Ascending aorta (tissue), 2 donors: ENCODE data around the gene NPR3. TPM values are rescaled to one million over a fixed set of nuclear protein-coding genes. Genes with fewer than 3 reads are reported as not detected.

Source experiments
- DNase-seq, 2 donors: peaks; one replicate each; pipeline ENCODE4 v3.0.0-alpha.2; 2019; ENCODE audit warnings: low spot score in 2 of 2
- H3K27ac ChIP-seq, 2 donors: fragments of 200-600 bp; sonication (generic); one replicate each; pipeline ENCODE4 v1.5.1; 2016 to 2017; ENCODE audit warnings: mild to moderate bottlenecking in 1 of 2
- H3K27me3 ChIP-seq: fragments of 200-600 bp; sonication (generic); one replicate; pipeline ENCODE4 v1.5.1; 2017
- H3K36me3 ChIP-seq, 2 donors: fragments of 200-600 bp; sonication (generic); one replicate each; pipeline ENCODE4 v1.5.1; 2016
- H3K4me1 ChIP-seq, 2 donors: fragments of 200-600 bp; sonication (generic); one replicate each; pipeline ENCODE4 v1.5.1; 2016 to 2017; ENCODE audit warnings: mild to moderate bottlenecking in 1 of 2
- H3K4me3 ChIP-seq, 2 donors: fragments of 200-600 bp; sonication (generic); one replicate each; pipeline ENCODE4 v1.5.1; 2016 to 2017; ENCODE audit warnings: mild to moderate bottlenecking in 1 of 2
- H3K9me3 ChIP-seq, 2 donors: fragments of 200-600 bp; sonication (generic); one replicate each; pipeline ENCODE4 v1.5.1; 2016
- intact Hi-C: fragments of 100-400 bp; cut with DNase I; formaldehyde crosslinking; loops from one replicate; pipeline ENCODE4 v1.15.1; 2023
- total RNA-seq: library from RNA; depleted of rRNA; stranded (reverse); fragments of >200 nt; gene quantifications from one replicate; pipeline ENCODE4 v1.1.0, GENCODE V29; 2016
- TF ChIP-seq, protein P1 (sequence below), 3 experiments: fragments of 200-600 bp in 2 of 3; fragments of 450-650 bp in 1 of 3; sonication (generic) in 2 of 3; IDR thresholded peaks; one replicate each; pipeline ENCODE4 v1.5.1; 2016 to 2019; ENCODE audit warnings: antibody characterized with exemption in 3 of 3, mild to moderate bottlenecking in 1 of 3, moderate library complexity in 1 of 3

Gene NPR3
- total RNA-seq, 1 donor from 2014 or later, result 3.5 TPM

DNA sequence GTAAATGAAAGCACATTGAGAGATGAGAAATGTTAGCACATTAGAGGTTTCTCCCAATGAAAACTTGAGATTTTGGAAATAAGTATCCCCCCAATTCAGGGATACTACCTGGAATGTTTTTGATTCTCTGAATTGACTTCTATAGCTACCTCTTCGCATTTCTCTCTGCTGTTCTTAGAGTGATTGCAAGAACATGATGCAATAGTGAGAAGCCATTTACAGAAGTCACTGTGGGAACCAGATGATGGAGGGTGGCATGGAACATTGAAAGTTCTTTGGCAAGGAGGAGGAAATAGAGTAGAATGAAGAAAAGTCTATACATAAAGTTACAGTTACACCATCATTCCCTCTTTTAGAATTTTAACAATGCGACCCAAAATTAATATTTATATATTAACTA is 9.2 kb downstream of the NPR3 start:
- Histone ChIP-seq H3K27ac (no peak overlapping the region), H3K9me3 (peaks cover 0 to 21% of the 10 kb centered on the region in 2 donors), H3K4me3 (no peak overlapping the region), H3K27me3 (no peaks in the 10 kb centered on the region), H3K4me1 (no peaks in the 10 kb centered on the region), H3K36me3 (peaks cover 0 to 2% of the 10 kb centered on the region in 2 donors)
- TF ChIP-seq, protein P1, sequence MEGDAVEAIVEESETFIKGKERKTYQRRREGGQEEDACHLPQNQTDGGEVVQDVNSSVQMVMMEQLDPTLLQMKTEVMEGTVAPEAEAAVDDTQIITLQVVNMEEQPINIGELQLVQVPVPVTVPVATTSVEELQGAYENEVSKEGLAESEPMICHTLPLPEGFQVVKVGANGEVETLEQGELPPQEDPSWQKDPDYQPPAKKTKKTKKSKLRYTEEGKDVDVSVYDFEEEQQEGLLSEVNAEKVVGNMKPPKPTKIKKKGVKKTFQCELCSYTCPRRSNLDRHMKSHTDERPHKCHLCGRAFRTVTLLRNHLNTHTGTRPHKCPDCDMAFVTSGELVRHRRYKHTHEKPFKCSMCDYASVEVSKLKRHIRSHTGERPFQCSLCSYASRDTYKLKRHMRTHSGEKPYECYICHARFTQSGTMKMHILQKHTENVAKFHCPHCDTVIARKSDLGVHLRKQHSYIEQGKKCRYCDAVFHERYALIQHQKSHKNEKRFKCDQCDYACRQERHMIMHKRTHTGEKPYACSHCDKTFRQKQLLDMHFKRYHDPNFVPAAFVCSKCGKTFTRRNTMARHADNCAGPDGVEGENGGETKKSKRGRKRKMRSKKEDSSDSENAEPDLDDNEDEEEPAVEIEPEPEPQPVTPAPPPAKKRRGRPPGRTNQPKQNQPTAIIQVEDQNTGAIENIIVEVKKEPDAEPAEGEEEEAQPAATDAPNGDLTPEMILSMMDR (IDR thresholded peaks at IDR 0.05), result no peak
- DNase-seq, result no peak
- intact Hi-C loops, result no loop called here

DNA sequence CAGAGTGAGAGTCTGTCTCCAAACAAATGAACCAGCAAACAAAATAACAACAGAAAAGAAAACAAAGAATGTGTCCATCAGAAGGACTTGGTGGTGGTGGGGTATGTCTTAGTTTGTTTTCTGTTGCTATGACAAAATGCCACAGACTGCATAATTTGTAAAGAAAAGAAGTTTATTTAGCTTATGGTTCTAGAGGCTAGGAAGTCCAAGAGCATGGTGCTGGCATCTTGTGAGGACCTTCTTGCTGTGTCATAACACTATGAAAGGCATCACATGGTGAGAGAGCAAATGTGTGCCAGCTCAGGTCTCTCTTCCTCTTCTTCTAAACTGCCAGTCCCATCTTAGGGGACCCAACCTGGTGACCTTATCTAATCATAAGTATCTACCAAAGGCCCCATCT is 10.5 kb downstream of the NPR3 start:
- Histone ChIP-seq H3K27me3 (no peaks in the 10 kb centered on the region), H3K9me3 (peaks cover 0 to 21% of the 10 kb centered on the region in 2 donors), H3K4me1 (no peaks in the 10 kb centered on the region), H3K27ac (no peak overlapping the region), H3K4me3 (no peak overlapping the region), H3K36me3 (peaks cover 3 to 9% of the 10 kb centered on the region in 2 donors)
- no peak for DNase-seq
- TF ChIP-seq, protein P1 (IDR thresholded peaks at IDR 0.05), result no peak
- intact Hi-C loops, result no loop called here

DNA sequence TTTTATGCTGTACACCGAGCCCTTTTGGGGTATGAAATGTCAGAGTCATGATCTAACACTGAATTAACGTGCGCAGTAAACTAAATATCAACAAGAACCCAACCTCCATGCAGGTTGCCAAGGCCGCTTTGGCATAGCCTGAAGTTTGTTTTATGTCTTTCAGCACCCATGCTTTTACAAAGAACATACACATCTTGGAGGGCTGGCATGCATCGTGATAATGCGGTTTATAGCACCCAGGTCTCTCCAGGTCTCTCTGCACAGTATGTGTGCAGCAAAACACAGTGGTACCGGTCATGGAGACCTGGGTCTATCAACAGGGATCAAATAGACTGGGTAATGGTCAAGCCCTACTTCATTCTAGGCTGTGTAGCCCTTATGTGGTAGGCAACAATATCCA is 11.8 kb downstream of the NPR3 start:
- Histone ChIP-seq H3K4me1 (no peaks in the 10 kb centered on the region), H3K9me3 (peaks cover 0 to 21% of the 10 kb centered on the region in 2 donors), H3K4me3 (no peak overlapping the region), H3K36me3 (peaks cover 7 to 22% of the 10 kb centered on the region in 2 donors), H3K27ac (no peak overlapping the region), H3K27me3 (no peaks in the 10 kb centered on the region)
- TF ChIP-seq, protein P1 (IDR thresholded peaks at IDR 0.05), result no peak
- no peak for DNase-seq
- intact Hi-C loops, result no loop called here

DNA sequence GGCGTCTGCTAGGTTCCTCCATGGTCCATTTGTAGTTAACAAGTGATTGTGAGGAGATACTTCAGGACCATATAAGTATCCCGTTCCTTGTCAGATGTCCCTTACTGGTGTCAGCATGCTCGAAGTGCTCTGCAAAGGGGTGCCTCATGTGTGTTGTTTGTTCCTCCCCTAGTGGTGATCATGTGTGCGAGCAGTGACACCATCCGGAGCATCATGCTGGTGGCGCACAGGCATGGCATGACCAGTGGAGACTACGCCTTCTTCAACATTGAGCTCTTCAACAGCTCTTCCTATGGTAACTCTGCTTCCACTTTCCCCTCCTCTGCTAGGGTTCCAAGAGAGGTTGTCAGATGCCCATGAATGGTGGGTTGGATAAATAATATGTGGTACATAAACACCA is 13.4 kb downstream of the NPR3 start:
- peaks cover 0 to 11% of the 10 kb centered on the region in 2 donors for H3K9me3 ChIP-seq
- peaks cover 7 to 25% of the 10 kb centered on the region in 2 donors for H3K36me3 ChIP-seq
- H3K27ac ChIP-seq, result no peak overlapping the region
- intact Hi-C loops, result no loop called here
- TF ChIP-seq, protein P1 (IDR thresholded peaks at IDR 0.05), result no peak
- H3K4me3 ChIP-seq, result no peak overlapping the region
- no peaks in the 10 kb centered on the region for H3K4me1 ChIP-seq
- DNase-seq, result no peak
- no peaks in the 10 kb centered on the region for H3K27me3 ChIP-seq

DNA sequence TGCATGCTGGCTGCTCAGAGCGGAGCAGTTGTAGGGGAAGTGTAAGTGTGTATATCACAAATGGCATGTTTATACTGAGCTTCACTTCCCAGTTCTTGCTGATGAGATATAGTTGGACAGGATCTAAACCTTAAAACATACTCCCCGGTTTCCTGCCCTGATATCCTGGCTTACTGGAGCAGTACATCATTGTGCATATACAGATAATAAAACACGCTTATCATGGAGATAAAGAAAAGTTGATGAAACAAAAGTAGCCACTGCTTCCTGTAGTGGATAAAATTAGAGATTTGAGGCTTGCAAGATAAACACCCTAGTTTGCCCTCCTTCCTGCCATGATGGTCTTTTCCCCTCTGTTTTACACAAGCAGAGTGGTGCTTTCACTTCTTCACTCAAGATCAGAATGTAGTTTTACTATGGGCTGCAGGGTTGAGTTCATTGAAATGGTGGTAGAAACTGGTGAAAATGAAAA is 15.0 kb downstream of the NPR3 start:
- no peaks in the 10 kb centered on the region for H3K4me1 ChIP-seq
- no peak overlapping the region for H3K27ac ChIP-seq
- TF ChIP-seq, protein P1 (IDR thresholded peaks at IDR 0.05), result no peak
- intact Hi-C loops, result no loop called here
- H3K9me3 ChIP-seq, result peaks cover 0 to 6% of the 10 kb centered on the region in 2 donors
- no peak overlapping the region for H3K4me3 ChIP-seq
- H3K36me3 ChIP-seq, result peaks cover 7 to 25% of the 10 kb centered on the region in 2 donors
- DNase-seq, result no peak
- no peaks in the 10 kb centered on the region for H3K27me3 ChIP-seq

DNA sequence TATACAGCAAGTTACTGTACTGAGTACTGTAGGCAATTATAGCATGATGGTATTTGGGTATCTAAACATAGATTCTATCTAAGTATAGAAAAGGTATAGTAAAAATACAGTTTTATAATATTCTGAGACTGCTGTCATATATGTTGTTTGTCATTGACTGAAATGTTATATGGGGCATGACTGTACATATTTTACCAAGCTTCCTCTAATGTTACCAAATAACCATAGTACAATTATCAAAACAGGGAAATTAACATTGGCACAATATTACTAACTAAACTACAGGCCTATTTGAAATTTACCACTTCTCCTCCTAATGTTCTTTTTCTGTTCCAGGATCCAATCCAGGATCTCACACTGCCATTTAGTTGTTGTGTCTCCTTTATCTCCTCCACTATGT is 18.5 kb downstream of the NPR3 start:
- Histone ChIP-seq H3K4me3 (no peak overlapping the region), H3K27me3 (no peaks in the 10 kb centered on the region), H3K36me3 (peaks cover 7 to 28% of the 10 kb centered on the region in 2 donors), H3K27ac (no peak overlapping the region), H3K4me1 (no peaks in the 10 kb centered on the region), H3K9me3 (peaks cover 0 to 6% of the 10 kb centered on the region in 2 donors)
- DNase-seq, result no peak
- TF ChIP-seq, protein P1 (IDR thresholded peaks at IDR 0.05), result no peak
- intact Hi-C loops, result no loop called here
